ENCODE results near the gene TTLL13.
"Not testable (repeated sequence)": the region's sequence is repeated elsewhere in the genome, so short reads cannot be mapped to it uniquely, and the experiment has no call there.

TTLL13 gene

GRCh38 chr15:90291679-90292356 is 42.5 kb downstream of the TTLL13 start:
- DNase-seq: no peak

GRCh38 chr15:90293040-90293810 is 43.9 kb downstream of the TTLL13 start:
- DNase-seq: not testable (repeated sequence)

- DNase-seq: no peak
Measured at GRCh38 chr15:90294159-90294558, 44.8 kb downstream of the TTLL13 start.

- DNase-seq: no peak
Measured at GRCh38 chr15:90294601-90295269, 45.4 kb downstream of the TTLL13 start.

GRCh38 chr15:90295270-90295648 is 45.9 kb downstream of the TTLL13 start:
- no peak for DNase-seq

GRCh38 chr15:90296316-90296884 is 47.0 kb downstream of the TTLL13 start:
- DNase-seq: not testable (repeated sequence)

GRCh38 chr15:90297021-90297420 is 47.7 kb downstream of the TTLL13 start:
- DNase-seq: no peak

GRCh38 chr15:90300541-90300940 is 51.2 kb downstream of the TTLL13 start:
- DNase-seq: no peak

- no peak for DNase-seq
Measured at GRCh38 chr15:90300988-90301706, 51.8 kb downstream of the TTLL13 start.

GRCh38 chr15:90301707-90302300 is 52.4 kb downstream of the TTLL13 start:
- DNase-seq: no peak

GRCh38 chr15:90305355-90305754 is 56.0 kb downstream of the TTLL13 start:
- DNase-seq: not testable (repeated sequence)

GRCh38 chr15:90305932-90306331 is 56.6 kb downstream of the TTLL13 start:
- DNase-seq: no peak

GRCh38 chr15:90306560-90306959 is 57.2 kb downstream of the TTLL13 start:
- no peak for DNase-seq

GRCh38 chr15:90307661-90308060 is 58.3 kb downstream of the TTLL13 start:
- DNase-seq: no peak

- no peak for DNase-seq
Measured at GRCh38 chr15:90309020-90309419, 59.7 kb downstream of the TTLL13 start.
